GM12878 (cell line): Measurements from ENCODE around the gene DEFB110. TPM values are rescaled to one million over a fixed set of nuclear protein-coding genes. Genes with fewer than 3 reads are reported as not detected.

ENCODE experiments used
- ATAC-seq: fragments of 200-7000 bp; cut with Tn5 transposase; 3 replicates; pipeline ENCODE4 v1.9.1; 2020; ENCODE audit warnings: mild to moderate bottlenecking, moderate library complexity
- BruUV-seq: library from RNA; stranded (reverse); fragments of 400-500 nt; replicated peaks from 2 replicates; lab custom pipeline; 2021; lab: Mats Ljungman, UMichigan
- CTCF ChIA-PET: fragments of 300-600 bp; sonication (Branson Sonifier 250); formaldehyde crosslinking; extraction: SDS; loops from one replicate; lab custom pipeline; 2021; ENCODE audit warnings: inconsistent platforms; lab: Yijun Ruan, JAX
- POLR2A ChIA-PET: fragments of 350-600 bp; formaldehyde crosslinking; extraction: SDS; loops from one replicate; lab custom pipeline; 2021; ENCODE audit warnings: inconsistent platforms; lab: Charles Lee
- RAD21 ChIA-PET: fragments of 300-600 bp; sonication (Branson Sonifier 250); formaldehyde crosslinking; loops from one replicate; lab custom pipeline; 2023; ENCODE audit warnings: antibody characterized with exemption; ENCODE audit not compliant: unreplicated experiment; lab: Charles Lee
- SMC1A ChIA-PET: fragments of 300-600 bp; sonication (Branson Sonifier 250); formaldehyde crosslinking; loops from one replicate; lab custom pipeline; 2023; ENCODE audit not compliant: unreplicated experiment, uncharacterized antibody; lab: Charles Lee
- DNase-seq: peaks from one replicate; pipeline ENCODE4 v3.0.0-alpha.2; 2011; ENCODE audit warnings: low read depth, low spot score
- FAIRE-seq: peaks from 3 replicates; lab custom pipeline; 2011; peaks lifted over from hg19 to GRCh38; lab: Jason Lieb, UNC
- H2AFZ ChIP-seq: 2 replicates; pipeline ENCODE4 v1.6.0; 2011; ENCODE audit warnings: low read depth, low read length, control low read depth; ENCODE audit not compliant: control insufficient read depth
- H3K27ac ChIP-seq: 2 replicates; pipeline ENCODE4 v1.5.1; 2011; ENCODE audit warnings: control low read depth; ENCODE audit not compliant: control insufficient read depth, insufficient read depth
- H3K27me3 ChIP-seq, 2 experiments: replicated peaks in 1 of 2; 2 replicates each; pipeline versions ENCODE4 v1.6.0 to v1.6.1; 2011; ENCODE audit warnings: low read length in 1 of 2; ENCODE audit not compliant: control insufficient read depth in 2 of 2, insufficient read depth in 2 of 2
- H3K36me3 ChIP-seq, 2 experiments: 2 replicates each; pipeline ENCODE4 v1.5.1; 2011; ENCODE audit warnings: low read length in 1 of 2; ENCODE audit not compliant: control insufficient read depth in 2 of 2, insufficient read depth in 2 of 2
- H3K4me1 ChIP-seq: 2 replicates; pipeline ENCODE4 v1.6.1; 2011; ENCODE audit warnings: mild to moderate bottlenecking, low read length, moderate library complexity, mixed read lengths; ENCODE audit not compliant: control insufficient read depth, insufficient read depth
- H3K4me2 ChIP-seq: 2 replicates; pipeline ENCODE4 v1.6.0; 2011; ENCODE audit warnings: control low read depth; ENCODE audit not compliant: control insufficient read depth, insufficient read depth
- H3K4me3 ChIP-seq: fragments of 200-600 bp; sonication (generic); 2 replicates; pipeline ENCODE4 v1.5.1; 2016
- H3K79me2 ChIP-seq: 2 replicates; pipeline ENCODE4 v1.6.0; 2011; ENCODE audit warnings: low read length; ENCODE audit not compliant: control insufficient read depth, insufficient read depth
- H3K9ac ChIP-seq: 2 replicates; pipeline ENCODE4 v1.8.0; 2011; ENCODE audit warnings: low read length, control low read depth, mixed read lengths; ENCODE audit not compliant: control insufficient read depth, insufficient read depth
- H3K9me3 ChIP-seq: replicated peaks from 3 replicates; pipeline ENCODE4 v1.5.1; 2011; ENCODE audit warnings: mild to moderate bottlenecking, low read length; ENCODE audit not compliant: control insufficient read depth, insufficient read depth
- H4K20me1 ChIP-seq: 2 replicates; pipeline ENCODE4 v1.6.0; 2011; ENCODE audit not compliant: control insufficient read depth, insufficient read depth
- CHD2 ChIP-seq: IDR thresholded peaks from 2 replicates; pipeline ENCODE4 v1.6.1; 2011; ENCODE audit warnings: low read depth, low read length, improper control_type of control experiment, borderline replicate concordance
- CTCF ChIP-seq, 3 experiments: IDR thresholded peaks in 2 of 3; conservative IDR thresholded peaks in 1 of 3; 2 replicates each; pipeline ENCODE4 v1.5.1; 2011; ENCODE audit warnings: low read depth in 3 of 3, low read length in 3 of 3, mild to moderate bottlenecking in 3 of 3, control low read depth in 2 of 3, moderate library complexity in 2 of 3, inconsistent platforms in 1 of 3, mixed read lengths in 1 of 3; ENCODE audit not compliant: control insufficient read depth in 2 of 3, insufficient read depth in 1 of 3; ENCODE audit errors: extremely low read depth in 1 of 3
- EED ChIP-seq: sonication (generic); IDR thresholded peaks from 2 replicates; pipeline ENCODE4 v1.6.1; 2016; ENCODE audit warnings: antibody characterized with exemption, low read depth
- NFIC ChIP-seq: IDR thresholded peaks from 2 replicates; pipeline ENCODE4 v1.6.1; 2012; ENCODE audit warnings: low read depth, mild to moderate bottlenecking, inconsistent platforms, low read length, moderate library complexity
- POU2F2 ChIP-seq: IDR thresholded peaks from 3 replicates; pipeline ENCODE4 v1.6.1; 2011; ENCODE audit warnings: low read depth, mild to moderate bottlenecking, low read length, borderline replicate concordance
- REST ChIP-seq: IDR thresholded peaks from 2 replicates; pipeline ENCODE4 v1.6.1; 2012; ENCODE audit warnings: mild to moderate bottlenecking, low read depth, low read length
- RUNX3 ChIP-seq: IDR thresholded peaks from 2 replicates; pipeline ENCODE4 v1.6.1; 2012; ENCODE audit warnings: low read length, inconsistent platforms
- WGBS: methylation state at CpG from one replicate; pipeline ENCODE4 v1.1.6; 2016; ENCODE audit warnings: low lambda C conversion rate; ENCODE audit not compliant: insufficient replicate concordance, insufficient coverage; ENCODE audit errors: missing lambda C conversion rate; 5-methylcytosine and 5-hydroxymethylcytosine counted together
- in situ Hi-C: fragments of 300-500 bp; cut with MboI; formaldehyde crosslinking; loops from 9 replicates; pipeline ENCODE4 v1.14.3; 2018; ENCODE audit warnings: mixed read lengths
- intact Hi-C: fragments of 100-400 bp; cut with micrococcal nuclease; formaldehyde crosslinking; loops from one replicate; pipeline ENCODE4 v1.14.2; 2022; ENCODE audit not compliant: unreplicated experiment
- polyA plus RNA-seq, 11 experiments: library from polyadenylated mRNA; depleted of rRNA in 4 of 11; unstranded in 6 of 11; stranded (reverse) in 5 of 11; fragments of >200 nt; fragmentation: Nextera tagmentation in 4 of 11; fragmentation: Illumina TruSeq in 1 of 11; extraction: Ambion mirVana in 4 of 11; extraction: Trizol in 1 of 11; gene quantifications; 1 replicate in 1 of 11; 2 replicates in 10 of 11; pipeline versions ENCODE4 v1.2.1 to v1.2.3, GENCODE V29; 2011 to 2016; ENCODE audit warnings: inconsistent platforms in 2 of 11, missing spikeins in 2 of 11, low read depth in 1 of 11
- total RNA-seq, 4 experiments: library from RNA; depleted of rRNA in 3 of 4; stranded (reverse); fragments of >200 nt in 3 of 4; fragmentation: Illumina TruSeq in 1 of 4; extraction: Trizol in 1 of 4; gene quantifications; 2 replicates each; pipeline versions ENCODE4 v1.2.1 to v1.2.3, GENCODE V29; 2013 to 2021

Gene DEFB110
- total and polyA plus RNA-seq, 10 of the 15 experiments (the other 5 are each of a cell fraction or from before 2014, with no cell fraction given), result not detected

- TF ChIP-seq EED (no peak), CHD2 (no peak), NFIC (0 out of 2 replicates have a peak, but pooled peaks have one; percentile 45), RUNX3 (peak; percentile 95), POU2F2 (no peak), CTCF (IDR thresholded peaks at IDR 0.05 in 2 of 3, conservative IDR thresholded peaks at IDR 0.05 in 1 of 3; ENCODE audit: control insufficient read depth in 2 of 3, extremely low read depth in 1 of 3, insufficient read depth in 1 of 3, low read depth in 3 of 3, low read length in 3 of 3) (no peak)
These were observed 42.2 kb downstream of the DEFB110 start (continued) for GRCh38 chr6:49979584-49979983.

- H3K36me3 ChIP-seq, result no peaks in the 10 kb centered on the region
- WGBS, result 32% methylated on average over 3 of the region's 3 CpGs
- ChIA-PET CTCF (no interaction called here), RAD21 (no interaction called here), SMC1A (no interaction called here), POLR2A (no interaction called here)
- FAIRE-seq (no peak), DNase-seq (no peak), ATAC-seq (peak; percentile 59)
- no peaks in the 10 kb centered on the region for H4K20me1 ChIP-seq
- intact Hi-C loops, result no loop called here
- BruUV-seq, result no TSS peak
- no peaks in the 10 kb centered on the region for H3K9me3 ChIP-seq
- H3K79me2 ChIP-seq, result no peaks in the 10 kb centered on the region
- H3K4me2 ChIP-seq, result peak overlapping the region; percentile 40; the same call in 1 of the 2 replicates
- H3K4me3 ChIP-seq, result peak overlapping the region; percentile 57; the same call in 1 of the 2 replicates
- H3K27me3 ChIP-seq, result no peaks in the 10 kb centered on the region
- no peak overlapping the region for H3K27ac ChIP-seq
- peak overlapping the region; percentile 24; the same call in 1 of the 2 replicates for H2AFZ ChIP-seq
- in situ Hi-C loops, result no loop called here
- H3K9ac ChIP-seq, result no peak overlapping the region
- TF ChIP-seq REST, result no peak
- H3K4me1 ChIP-seq, result no peaks in the 10 kb centered on the region; the same call in none of the 2 replicates
These were observed 43.2 kb downstream of the DEFB110 start for GRCh38 chr6:49978332-49979226.
